GM19193 (cell line): ENCODE measurements around the gene CHID1.

Experiments
- POLR2A ChIP-seq: IDR thresholded peaks from 4 replicates; pipeline ENCODE4 v1.6.1; 2011; ENCODE audit not compliant: insufficient read depth, insufficient read length; ENCODE audit errors: extremely low read depth

The CHID1 gene

GRCh38 chr11:942823-943222 lies 32.2 kb upstream of the CHID1 start:
- no peak for TF ChIP-seq POLR2A

DNA sequence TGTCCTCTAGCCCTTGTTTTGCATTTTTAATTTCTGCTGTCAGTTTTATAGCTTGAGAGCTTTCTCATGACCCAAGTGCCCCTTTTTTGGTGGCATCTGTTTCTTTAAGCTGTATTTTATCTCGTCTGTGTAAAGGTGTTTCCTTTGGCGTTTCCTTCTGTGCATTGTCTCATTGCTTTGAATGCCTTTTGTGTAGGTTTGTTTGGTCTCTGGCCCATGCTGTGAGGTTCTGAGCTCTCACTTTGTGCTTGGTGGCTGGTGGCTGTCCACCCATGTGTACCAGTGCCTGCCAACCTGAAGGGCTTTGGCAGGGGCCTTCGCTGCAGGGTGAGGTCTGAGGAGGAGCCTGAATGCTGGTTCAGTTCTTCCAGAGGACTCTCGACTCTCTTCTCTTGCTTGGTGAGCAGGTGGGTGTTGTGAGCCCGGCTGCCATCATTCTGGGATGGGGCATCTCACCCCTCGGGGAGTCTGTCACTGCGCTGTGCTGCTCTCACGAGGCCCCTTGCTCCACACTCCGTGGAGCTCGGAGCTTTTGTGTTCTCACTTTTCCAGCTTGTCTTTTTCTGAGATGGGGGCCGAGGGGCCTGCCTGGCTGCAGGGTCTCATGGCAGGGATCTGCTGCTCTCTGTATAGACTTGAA lies 30.0 kb upstream of the CHID1 start:
- no peak for TF ChIP-seq POLR2A

DNA sequence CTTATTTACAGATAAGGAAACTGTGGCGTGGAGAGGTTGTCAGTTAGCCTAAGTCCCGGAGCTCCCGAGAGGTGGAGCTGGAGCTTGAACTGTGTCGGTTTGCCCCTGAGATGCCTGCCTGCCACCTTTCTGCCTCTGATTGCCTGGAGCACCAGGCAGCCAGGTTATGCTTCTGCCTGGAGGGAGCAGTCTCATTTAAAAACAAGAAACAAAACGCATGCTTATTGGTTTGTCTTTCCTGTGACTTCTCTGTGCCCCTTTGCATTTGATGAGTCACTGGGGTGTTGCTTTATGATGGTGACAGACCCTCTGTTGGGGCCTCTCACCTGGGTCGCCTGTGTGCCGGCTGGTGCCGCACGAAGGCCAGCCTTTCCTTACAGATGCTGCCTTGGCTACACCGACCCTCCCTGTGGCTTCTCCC lies 27.2 kb upstream of the CHID1 start:
- no peak for TF ChIP-seq POLR2A

GRCh38 chr11:936199-936598 lies 25.6 kb upstream of the CHID1 start:
- TF ChIP-seq POLR2A, result no peak

- TF ChIP-seq POLR2A, result no peak
Observed at GRCh38 chr11:934527-934926, 23.9 kb upstream of the CHID1 start.

GRCh38 chr11:933936-934335 lies 23.3 kb upstream of the CHID1 start:
- no peak for TF ChIP-seq POLR2A

DNA sequence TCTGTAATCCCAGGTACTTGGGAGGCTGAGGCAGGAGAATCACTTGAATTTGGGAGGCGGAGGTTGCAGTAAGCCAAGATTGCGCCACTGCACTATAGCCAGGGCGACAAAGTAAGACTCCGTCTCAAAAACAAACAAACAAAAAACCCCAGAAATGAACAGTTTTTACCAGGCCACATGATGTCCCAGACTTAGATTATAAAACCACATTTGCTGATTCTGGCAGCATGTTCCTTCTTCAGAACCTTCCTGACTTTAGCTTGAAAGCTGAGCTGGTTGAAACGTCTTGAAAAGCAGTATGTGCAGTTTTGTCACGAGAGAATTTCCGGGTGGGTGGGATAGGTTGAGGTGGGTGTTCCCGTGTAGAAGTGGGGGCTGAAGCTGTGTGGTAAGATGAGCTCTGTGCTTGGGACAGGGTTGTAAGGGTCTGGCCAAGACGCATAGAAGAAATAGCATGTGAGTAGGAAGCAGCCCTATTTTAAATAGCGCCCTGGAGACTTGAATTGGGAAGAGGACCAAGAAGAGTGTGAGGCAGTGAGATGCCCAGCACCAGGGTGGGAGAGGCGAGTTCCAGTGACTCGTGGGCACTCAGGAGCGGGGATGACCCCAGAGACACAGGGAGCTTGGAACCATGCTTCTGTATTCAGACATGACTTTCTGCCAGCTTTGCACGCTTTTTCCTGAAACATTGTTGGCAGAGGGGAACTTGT lies 22.7 kb upstream of the CHID1 start:
- TF ChIP-seq POLR2A, result no peak

- no peak for TF ChIP-seq POLR2A
Observed at GRCh38 chr11:932435-932834, 21.8 kb upstream of the CHID1 start.

GRCh38 chr11:931385-931784 lies 20.8 kb upstream of the CHID1 start:
- no peak for TF ChIP-seq POLR2A

DNA sequence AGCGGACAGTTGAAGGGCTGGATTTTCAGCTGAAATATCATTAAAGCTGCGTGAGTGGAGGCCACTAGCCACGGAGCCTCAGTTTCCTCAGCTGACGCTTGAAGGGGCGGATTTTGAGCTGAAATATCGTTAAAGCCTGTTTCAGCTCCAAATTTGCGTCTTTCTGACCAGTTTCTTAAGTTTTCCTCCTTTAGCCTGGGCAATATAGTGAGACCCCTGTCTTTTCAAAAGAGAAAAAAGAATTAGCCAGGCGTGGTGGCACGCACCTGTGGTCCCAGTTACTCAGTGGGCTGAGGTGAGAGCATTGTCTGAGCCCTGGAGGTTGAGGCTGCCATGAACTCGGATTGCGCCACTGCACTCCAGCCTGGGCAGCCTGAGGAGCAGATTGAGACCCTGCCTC lies 18.8 kb upstream of the CHID1 start:
- no peak for TF ChIP-seq POLR2A

DNA sequence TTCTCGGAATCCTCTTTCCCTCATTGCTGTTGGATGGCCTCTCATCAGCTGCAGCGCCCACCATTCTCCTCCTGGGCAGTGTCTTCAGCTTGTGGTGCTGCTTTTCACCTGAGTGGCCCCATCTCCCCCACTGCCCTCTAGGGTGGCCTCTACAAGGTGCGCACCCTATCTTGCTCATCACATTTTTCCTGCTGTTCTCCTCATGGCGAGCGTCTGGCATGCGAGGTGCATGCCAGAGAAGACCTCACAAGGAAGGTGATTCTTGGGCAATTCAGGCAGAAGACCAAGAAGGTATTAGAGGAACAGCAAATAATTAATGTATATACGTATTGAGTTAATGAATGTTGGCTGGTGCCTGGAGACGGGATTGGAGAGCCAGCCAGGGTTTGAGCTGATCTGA lies 18.2 kb upstream of the CHID1 start:
- TF ChIP-seq POLR2A, result no peak

DNA sequence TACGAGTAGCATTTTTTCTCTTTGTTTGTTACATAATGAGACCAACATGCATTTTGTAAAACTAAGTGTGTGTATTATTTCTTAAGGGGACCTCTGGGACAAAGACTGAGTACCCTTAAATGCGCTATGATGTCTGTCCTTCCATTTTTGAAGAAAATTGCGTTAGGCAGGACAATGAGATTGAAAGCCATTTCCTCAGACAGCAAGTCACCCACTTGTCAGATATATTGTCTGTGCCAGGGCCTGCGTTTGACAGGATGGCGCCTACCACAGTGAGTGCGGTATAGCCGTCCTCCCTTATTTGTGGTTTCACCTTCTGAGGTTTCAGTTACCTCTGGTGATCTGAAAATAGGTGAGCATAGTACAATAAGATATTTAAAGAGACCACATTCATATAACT lies 17.3 kb upstream of the CHID1 start:
- TF ChIP-seq POLR2A, result no peak

DNA sequence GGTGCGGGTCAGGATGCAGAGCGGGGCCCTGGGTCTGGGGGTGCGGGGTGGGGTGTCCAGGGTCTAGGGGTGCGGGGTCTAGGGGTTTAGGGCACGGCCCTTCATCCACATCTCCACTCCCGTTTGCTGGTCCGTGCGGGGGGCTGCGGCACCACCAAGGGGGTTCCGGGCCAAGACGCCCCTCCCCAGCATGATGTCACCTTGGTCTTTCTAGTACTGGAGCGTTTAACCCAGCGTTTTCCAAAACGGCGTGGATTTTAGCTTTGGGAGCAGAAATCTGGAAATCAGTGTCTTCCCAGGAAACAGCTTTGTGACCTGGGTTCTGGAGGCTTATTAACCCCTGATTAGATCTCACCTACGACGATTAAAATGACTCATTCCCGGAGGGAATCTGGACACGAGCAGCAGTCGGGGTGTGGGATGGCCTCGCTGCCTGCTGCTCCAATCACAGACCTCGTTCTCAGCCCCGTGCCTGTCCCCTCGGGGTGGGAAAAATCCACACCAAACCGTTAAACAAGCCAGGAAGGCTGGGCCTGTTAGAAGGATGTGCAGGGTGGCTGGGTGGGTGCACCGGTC lies 15.8 kb upstream of the CHID1 start:
- no peak for TF ChIP-seq POLR2A

DNA sequence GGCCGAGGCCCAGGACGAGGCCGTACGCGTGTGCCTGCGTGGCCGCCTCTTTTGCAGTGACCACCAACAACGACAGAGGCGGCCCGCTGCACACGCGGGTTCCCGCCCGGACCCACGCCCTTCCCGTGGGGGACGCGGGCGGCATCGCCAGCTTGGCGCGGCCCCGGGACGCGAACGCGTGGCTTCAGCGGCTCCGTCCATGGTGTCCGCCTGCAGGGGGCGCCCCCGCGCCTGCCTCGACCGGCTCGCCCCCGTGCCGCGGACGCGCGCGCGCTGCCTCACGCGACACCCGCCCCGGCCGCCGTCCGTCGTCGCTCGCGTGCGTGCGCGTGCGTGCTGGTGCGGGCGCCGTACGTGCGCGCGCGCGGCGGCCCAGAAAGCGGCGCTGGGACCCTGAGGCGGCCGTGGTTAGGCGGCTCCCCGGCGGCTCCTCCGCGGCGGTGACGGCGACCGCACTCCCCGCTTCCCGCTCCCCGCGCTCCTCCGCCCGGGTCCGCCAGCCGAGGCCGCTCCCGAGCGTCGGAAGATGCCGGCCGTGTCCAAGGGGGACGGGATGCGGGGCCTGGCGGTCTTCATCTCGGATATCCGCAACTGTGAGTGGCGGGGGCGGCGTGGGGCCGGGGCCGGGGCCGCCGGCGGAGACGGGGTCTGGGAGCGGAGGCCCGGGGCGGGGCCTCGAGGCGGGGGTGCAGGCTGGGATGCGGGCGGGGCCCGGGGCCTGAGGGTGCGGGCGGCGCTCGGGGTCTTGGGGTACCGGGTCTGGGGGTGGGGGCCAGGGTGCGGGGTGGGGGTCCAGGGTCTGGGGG lies 15.1 kb upstream of the CHID1 start, which contains the start of gene AP2A2:
AP2A2 (plus strand) TSS at position 375 of the 806 bp plus-strand sequence; CDS start at position 527, 152 bp downstream.
- TF ChIP-seq POLR2A, result peak; percentile 73

DNA sequence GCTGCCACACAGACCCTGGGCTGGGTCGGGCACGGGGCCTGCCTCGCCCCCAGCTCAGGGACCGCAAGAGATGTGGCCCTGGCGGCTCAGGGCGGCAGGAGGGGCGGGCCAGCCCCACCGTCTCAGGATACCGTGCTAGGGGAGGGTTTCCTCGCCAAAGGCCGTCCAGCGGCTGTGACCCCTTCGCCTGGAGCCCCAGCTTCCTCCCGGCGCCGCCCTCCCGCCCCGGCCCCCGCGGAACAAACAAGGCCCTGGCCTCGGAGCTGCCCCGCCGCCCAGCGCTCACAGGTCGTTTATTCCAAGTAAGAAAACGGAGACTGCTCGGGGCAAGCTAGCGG lies 14.5 kb upstream of the CHID1 start:
- TF ChIP-seq POLR2A, result no peak
